GM06990 (cell line): ENCODE results near the gene GALNT14.

Experiments used
- DNase-seq: peaks from one replicate; pipeline ENCODE4 v3.0.0-alpha.2; 2011; ENCODE audit not compliant: insufficient read length; ENCODE audit errors: extremely low read depth
- H3K27me3 ChIP-seq: replicated peaks from 2 replicates; pipeline ENCODE4 v1.6.0; 2011; ENCODE audit warnings: low read length; ENCODE audit not compliant: control insufficient read depth, insufficient read depth
- H3K36me3 ChIP-seq: 2 replicates; pipeline ENCODE4 v1.5.1; 2011; ENCODE audit warnings: low read length; ENCODE audit not compliant: control insufficient read depth, insufficient read depth
- H3K4me3 ChIP-seq: replicated peaks from 2 replicates; pipeline ENCODE4 v1.5.1; 2011; ENCODE audit warnings: low read depth, mild to moderate bottlenecking, control low read depth, low read length
- CTCF ChIP-seq: IDR thresholded peaks from 2 replicates; pipeline ENCODE4 v1.5.1; 2011; ENCODE audit warnings: low read length, control low read depth, mild to moderate bottlenecking, inconsistent platforms; ENCODE audit not compliant: insufficient read depth, poor library complexity, severe bottlenecking

GALNT14 gene

GRCh38 chr2:30947686-30948085 is 190.6 kb downstream of the GALNT14 start:
- no peak for DNase-seq
- H3K36me3 ChIP-seq = no peaks in the 10 kb centered on the region
- H3K4me3 ChIP-seq = no peak overlapping the region
- no peaks in the 10 kb centered on the region; the same call in 1 of the 2 replicates for H3K27me3 ChIP-seq
- TF ChIP-seq CTCF = no peak

DNA sequence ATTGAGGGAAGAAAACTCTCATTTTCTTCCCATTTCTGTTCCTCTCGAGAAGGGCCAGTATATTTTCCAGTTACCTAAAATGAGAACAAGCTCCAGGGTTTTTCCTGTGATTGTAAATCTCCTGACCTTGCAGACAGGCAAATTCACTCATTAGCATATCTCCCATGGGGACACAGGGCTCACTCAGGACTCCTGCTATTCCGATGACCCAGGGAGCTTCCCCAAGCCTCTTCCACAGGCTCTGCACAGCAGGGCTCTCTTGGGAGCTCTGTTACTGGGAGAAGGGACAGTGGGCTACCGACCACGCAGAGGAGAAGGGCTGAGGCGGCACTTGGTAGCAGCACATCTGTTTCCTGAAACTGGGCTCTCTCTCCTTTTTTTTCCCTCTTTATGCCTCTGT is 195.8 kb downstream of the GALNT14 start:
- H3K4me3 ChIP-seq = no peak overlapping the region
- DNase-seq = no peak
- TF ChIP-seq CTCF = no peak
- no peaks in the 10 kb centered on the region; the same call in 1 of the 2 replicates for H3K27me3 ChIP-seq
- no peaks in the 10 kb centered on the region for H3K36me3 ChIP-seq

GRCh38 chr2:30940839-30941238 is 197.4 kb downstream of the GALNT14 start:
- TF ChIP-seq CTCF = no peak
- DNase-seq = no peak
- no peaks in the 10 kb centered on the region for H3K36me3 ChIP-seq
- H3K4me3 ChIP-seq = no peak overlapping the region
- no peaks in the 10 kb centered on the region; the same call in 1 of the 2 replicates for H3K27me3 ChIP-seq

DNA sequence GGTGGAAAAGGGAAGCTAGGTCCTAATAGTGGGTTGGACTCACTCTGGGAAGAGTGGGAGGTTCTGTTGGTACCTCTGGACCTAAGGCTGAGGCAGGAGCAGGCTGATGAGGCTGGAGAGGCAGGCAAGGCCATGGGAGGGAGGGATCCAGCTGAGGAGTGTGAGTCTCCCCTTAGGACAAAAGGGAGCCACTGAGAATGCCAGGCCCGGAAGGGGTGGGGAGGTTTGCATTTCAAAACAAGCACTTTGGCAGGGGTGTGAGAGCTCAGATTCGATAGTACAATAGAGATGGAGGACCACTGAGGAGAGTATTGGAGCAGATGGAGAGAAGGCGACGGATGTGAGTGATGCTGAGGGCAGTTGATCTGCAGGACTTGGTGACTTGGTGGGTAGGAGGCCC is 198.9 kb downstream of the GALNT14 start:
- Histone ChIP-seq H3K27me3 (no peaks in the 10 kb centered on the region; the same call in 1 of the 2 replicates), H3K4me3 (no peak overlapping the region), H3K36me3 (no peaks in the 10 kb centered on the region)
- DNase-seq = no peak
- no peak for TF ChIP-seq CTCF

DNA sequence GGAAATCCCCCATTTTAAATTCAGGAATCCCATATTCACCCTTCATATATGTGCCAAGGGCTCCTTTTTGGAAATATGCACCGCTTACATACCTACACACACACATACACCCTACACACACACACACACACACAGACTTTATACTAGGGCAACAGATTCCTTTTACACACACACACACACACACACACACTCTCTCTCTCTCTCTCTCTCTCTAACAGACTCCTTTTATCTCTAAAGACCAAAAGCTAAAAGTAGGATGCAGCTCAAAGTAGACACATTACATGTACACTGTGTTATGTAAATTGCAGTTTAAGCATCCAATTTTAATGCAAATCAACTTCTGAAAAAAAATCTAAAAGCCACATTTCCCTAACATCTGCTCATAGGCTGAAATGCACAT is 200.0 kb downstream of the GALNT14 start:
- Histone ChIP-seq H3K27me3 (no peaks in the 10 kb centered on the region; the same call in 1 of the 2 replicates), H3K36me3 (no peaks in the 10 kb centered on the region), H3K4me3 (no peak overlapping the region)
- no peak for DNase-seq
- no peak for TF ChIP-seq CTCF

DNA sequence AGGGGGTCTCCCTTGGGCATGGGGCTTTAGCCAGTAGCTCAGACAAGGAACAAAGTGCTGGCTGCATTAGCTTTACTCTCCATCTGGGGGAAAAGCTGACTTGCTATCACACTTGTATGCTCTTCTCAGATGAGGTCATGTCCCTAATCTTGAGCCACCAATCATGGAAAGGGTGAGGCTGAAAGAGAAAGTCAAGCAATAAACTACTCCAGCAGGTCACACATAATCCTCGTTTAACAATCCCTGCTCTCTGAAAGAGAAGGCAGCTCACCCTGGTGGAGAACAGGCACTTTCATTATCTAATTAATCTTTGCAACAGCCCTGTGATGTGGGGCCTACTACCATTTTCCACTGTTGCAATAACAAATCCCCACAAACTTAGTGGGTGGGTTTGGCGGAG is 201.3 kb downstream of the GALNT14 start:
- no peak for DNase-seq
- Histone ChIP-seq H3K27me3 (no peaks in the 10 kb centered on the region; the same call in 1 of the 2 replicates), H3K4me3 (no peak overlapping the region), H3K36me3 (no peaks in the 10 kb centered on the region)
- no peak for TF ChIP-seq CTCF
